ENCODE results near the gene NUP210.

NUP210 gene

DNA sequence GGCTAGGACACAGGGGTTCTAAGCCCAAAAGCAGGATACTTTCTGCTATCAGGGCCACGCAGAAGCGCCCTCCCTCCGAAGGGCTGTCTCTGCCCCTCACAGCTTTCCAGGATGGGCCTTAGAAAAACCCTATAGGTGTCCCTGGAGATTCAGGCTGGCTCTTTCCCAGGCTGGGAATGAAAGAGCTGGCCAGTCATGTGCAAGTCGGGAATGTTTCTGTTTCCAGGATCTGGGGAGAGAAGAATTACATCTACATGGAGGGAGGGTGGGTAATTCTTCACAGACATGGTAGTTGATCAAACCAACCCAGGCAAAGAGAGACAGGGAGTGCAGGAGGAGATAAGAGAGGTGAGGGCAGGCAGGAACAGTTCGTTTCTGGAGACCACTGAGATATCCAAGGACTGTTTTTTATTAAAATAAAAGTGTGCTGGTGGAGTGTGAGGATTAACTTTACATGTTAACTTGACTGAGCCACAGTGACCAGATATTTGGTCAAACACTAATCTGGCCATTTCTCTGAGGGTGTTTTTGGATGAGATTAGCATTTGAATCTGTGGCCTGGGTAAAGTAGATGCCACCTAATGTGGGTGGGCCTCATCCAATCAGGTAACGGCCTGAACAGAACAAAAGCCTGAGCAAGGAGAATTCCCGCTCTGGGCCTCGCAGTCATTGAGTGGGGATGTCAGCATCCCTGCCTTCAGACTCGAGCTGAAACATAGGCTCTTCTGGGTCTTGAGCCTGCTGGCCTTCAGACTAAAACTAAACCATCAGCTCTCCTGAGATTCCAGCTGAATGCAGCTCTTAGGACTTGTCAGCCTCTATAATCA lies 15.3 kb downstream of the NUP210 start:
- no peak overlapping the region for H3K9ac ChIP-seq
- peaks cover 71% of the 10 kb centered on the region for H3K79me2 ChIP-seq (ENCODE audit: insufficient read depth, low read depth)
- H4K20me1 ChIP-seq (ENCODE audit: insufficient read depth): no peaks in the 10 kb centered on the region
- no peaks in the 10 kb centered on the region for H3K36me3 ChIP-seq (ENCODE audit: insufficient read depth)
- no peak overlapping the region for H2AFZ ChIP-seq (ENCODE audit: low read depth)
- H3K4me3 ChIP-seq (IDR thresholded peaks at IDR 0.05; ENCODE audit: insufficient read depth, low read depth, low read length): no peak overlapping the region
- no peak overlapping the region for H3K4me2 ChIP-seq
- no peaks in the 10 kb centered on the region for H3K27me3 ChIP-seq (ENCODE audit: insufficient read depth, low read depth)
- H3K4me1 ChIP-seq (ENCODE audit: low read depth, poor library complexity, severe bottlenecking): no peaks in the 10 kb centered on the region
- no peak overlapping the region for H3K27ac ChIP-seq
- TF ChIP-seq, protein P1, sequence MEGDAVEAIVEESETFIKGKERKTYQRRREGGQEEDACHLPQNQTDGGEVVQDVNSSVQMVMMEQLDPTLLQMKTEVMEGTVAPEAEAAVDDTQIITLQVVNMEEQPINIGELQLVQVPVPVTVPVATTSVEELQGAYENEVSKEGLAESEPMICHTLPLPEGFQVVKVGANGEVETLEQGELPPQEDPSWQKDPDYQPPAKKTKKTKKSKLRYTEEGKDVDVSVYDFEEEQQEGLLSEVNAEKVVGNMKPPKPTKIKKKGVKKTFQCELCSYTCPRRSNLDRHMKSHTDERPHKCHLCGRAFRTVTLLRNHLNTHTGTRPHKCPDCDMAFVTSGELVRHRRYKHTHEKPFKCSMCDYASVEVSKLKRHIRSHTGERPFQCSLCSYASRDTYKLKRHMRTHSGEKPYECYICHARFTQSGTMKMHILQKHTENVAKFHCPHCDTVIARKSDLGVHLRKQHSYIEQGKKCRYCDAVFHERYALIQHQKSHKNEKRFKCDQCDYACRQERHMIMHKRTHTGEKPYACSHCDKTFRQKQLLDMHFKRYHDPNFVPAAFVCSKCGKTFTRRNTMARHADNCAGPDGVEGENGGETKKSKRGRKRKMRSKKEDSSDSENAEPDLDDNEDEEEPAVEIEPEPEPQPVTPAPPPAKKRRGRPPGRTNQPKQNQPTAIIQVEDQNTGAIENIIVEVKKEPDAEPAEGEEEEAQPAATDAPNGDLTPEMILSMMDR (conservative IDR thresholded peaks at IDR 0.05; ENCODE audit: low read depth, low read length): no peak

DNA sequence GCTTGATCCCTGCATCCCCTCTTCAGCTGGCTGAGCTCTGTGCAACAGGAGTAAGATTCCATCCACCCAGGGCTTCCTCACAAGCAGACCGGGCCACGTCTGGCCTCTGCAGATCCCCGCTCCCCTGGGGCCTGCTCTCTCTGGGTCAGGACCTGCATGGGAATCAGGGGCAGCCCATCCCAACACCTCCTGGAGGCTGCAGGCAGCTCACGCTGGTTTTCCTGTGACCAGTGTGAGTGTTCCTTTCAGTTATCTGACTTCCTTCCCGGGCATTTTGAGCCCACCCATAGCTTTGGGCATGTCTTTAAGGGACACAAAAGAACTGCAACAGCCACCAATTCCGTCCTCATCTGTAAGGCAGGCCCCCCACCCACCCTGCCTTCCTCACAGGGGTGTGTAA lies 16.3 kb downstream of the NUP210 start:
- Histone ChIP-seq H3K9ac (no peak overlapping the region), H3K79me2 (ENCODE audit: insufficient read depth, low read depth) (peaks cover 67% of the 10 kb centered on the region), H4K20me1 (ENCODE audit: insufficient read depth) (no peaks in the 10 kb centered on the region), H3K36me3 (ENCODE audit: insufficient read depth) (no peaks in the 10 kb centered on the region), H3K4me2 (no peak overlapping the region), H2AFZ (ENCODE audit: low read depth) (no peak overlapping the region), H3K27ac (no peak overlapping the region), H3K27me3 (ENCODE audit: insufficient read depth, low read depth) (no peaks in the 10 kb centered on the region), H3K4me3 (IDR thresholded peaks at IDR 0.05; ENCODE audit: insufficient read depth, low read depth, low read length) (no peak overlapping the region), H3K4me1 (ENCODE audit: low read depth, poor library complexity, severe bottlenecking) (no peaks in the 10 kb centered on the region)
- TF ChIP-seq, protein P1 (conservative IDR thresholded peaks at IDR 0.05; ENCODE audit: low read depth, low read length): no peak

DNA sequence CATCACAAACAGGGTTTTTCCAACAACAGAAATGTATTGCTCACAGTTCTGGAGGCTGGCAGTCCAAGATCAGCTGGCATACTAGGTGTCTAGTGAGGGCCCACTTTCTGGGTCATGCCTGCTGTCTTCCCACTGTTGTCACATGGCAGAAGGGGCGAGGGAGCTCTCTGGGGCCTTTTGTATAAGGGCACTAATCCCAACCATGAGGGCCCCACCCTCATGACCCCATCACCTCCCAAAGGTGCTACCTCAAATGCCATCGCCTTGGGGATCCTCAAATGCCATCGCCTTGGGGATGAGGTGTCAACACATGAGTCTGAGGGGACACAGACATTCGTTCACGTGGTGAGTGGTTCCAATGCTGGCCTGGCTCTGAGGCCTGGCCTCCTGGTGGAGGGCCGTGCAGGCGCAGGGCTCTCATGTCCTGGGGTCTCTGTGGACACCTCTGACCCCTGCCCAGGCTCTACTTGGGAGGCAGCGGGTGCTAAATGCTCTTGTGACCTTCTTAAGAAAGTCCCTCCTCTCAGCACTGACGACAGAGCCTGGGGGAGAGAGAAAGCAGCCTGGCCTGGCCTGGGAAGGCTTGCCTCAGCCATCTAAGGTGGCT lies 16.8 kb downstream of the NUP210 start:
- Histone ChIP-seq H3K27me3 (ENCODE audit: insufficient read depth, low read depth) (no peaks in the 10 kb centered on the region), H3K36me3 (ENCODE audit: insufficient read depth) (no peaks in the 10 kb centered on the region), H3K4me2 (no peak overlapping the region), H3K27ac (no peak overlapping the region), H2AFZ (ENCODE audit: low read depth) (no peak overlapping the region), H3K4me3 (IDR thresholded peaks at IDR 0.05; ENCODE audit: insufficient read depth, low read depth, low read length) (no peak overlapping the region), H3K4me1 (ENCODE audit: low read depth, poor library complexity, severe bottlenecking) (no peaks in the 10 kb centered on the region), H3K9ac (no peak overlapping the region), H4K20me1 (ENCODE audit: insufficient read depth) (no peaks in the 10 kb centered on the region), H3K79me2 (ENCODE audit: insufficient read depth, low read depth) (peaks cover 64% of the 10 kb centered on the region)
- TF ChIP-seq, protein P1 (conservative IDR thresholded peaks at IDR 0.05; ENCODE audit: low read depth, low read length): no peak

DNA sequence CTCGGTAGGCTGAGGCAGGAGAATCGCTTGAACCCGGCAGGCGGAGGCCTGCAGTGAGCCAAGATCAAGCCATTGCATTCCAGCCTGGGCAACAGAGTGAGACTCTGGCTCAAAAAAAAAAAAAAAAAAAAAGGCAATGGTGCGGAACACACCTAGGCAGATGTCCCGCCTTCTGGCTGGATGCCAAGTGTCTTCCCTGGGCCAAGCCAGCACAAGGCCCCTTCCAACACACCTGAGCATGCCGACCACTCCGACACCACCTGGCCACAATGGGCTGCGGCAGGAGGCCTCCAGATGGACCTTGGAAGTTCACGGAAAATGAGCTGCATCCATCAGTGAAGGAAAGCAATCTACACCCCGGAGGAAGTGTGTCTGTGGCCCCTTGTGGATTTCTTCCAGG lies 19.0 kb downstream of the NUP210 start:
- no peaks in the 10 kb centered on the region for H3K36me3 ChIP-seq (ENCODE audit: insufficient read depth)

More for the DNA sequence above, 19.0 kb downstream of the NUP210 start:
- TF ChIP-seq, protein P1 (conservative IDR thresholded peaks at IDR 0.05; ENCODE audit: low read depth, low read length): no peak
- no peak overlapping the region for H3K9ac ChIP-seq
- H3K4me3 ChIP-seq (IDR thresholded peaks at IDR 0.05; ENCODE audit: insufficient read depth, low read depth, low read length): no peak overlapping the region
- H3K4me1 ChIP-seq (ENCODE audit: low read depth, poor library complexity, severe bottlenecking): no peaks in the 10 kb centered on the region
- no peak overlapping the region for H3K27ac ChIP-seq
- H3K4me2 ChIP-seq: no peak overlapping the region
- no peak overlapping the region for H2AFZ ChIP-seq (ENCODE audit: low read depth)
- H3K27me3 ChIP-seq (ENCODE audit: insufficient read depth, low read depth): no peaks in the 10 kb centered on the region
- peaks cover 46% of the 10 kb centered on the region for H3K79me2 ChIP-seq (ENCODE audit: insufficient read depth, low read depth)
- no peaks in the 10 kb centered on the region for H4K20me1 ChIP-seq (ENCODE audit: insufficient read depth)
